Measurements from ENCODE around the gene CALML3. TPM values are rescaled to one million over a fixed set of nuclear protein-coding genes. Genes with fewer than 3 reads are reported as not detected.

CALML3 gene
- total and polyA plus RNA-seq, 2 of the 13 experiments (the other 11 are each of a cell fraction or from before 2014, with no cell fraction given) = not detected

DNA sequence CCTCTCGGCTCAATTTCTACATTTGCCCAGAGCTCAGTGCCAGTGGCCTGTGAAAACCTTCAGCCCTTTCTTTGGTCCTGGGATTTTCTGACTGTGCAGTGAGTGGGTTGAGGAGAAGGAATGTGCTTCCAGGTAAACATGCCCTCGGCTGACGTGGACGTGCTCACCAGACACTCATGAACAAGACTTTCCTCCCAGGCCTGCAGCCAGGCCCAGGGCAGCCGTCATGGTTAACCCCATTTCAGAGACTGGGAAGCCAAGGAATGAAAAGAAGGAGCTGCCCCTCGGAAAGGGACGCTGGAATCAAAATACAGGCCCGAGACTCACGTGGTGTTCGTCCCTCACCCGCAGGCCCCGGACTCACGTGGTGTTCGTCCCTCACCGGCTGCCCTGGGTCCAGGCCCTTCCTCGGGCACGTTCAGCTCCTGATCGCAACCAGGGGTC, 16.6 kb upstream of the CALML3 start:
- CTCF ChIA-PET (ENCODE audit: low intra/inter-chr PET ratio, low total read pairs) = no interaction called here

More for the DNA sequence above, 16.6 kb upstream of the CALML3 start:
- H3K4me1 ChIP-seq (ENCODE audit: insufficient read depth, low read length) = peaks cover 38% of the 10 kb centered on the region
- no peak for TF ChIP-seq SKI (IDR thresholded peaks at IDR 0.05; ENCODE audit: partially characterized antibody)
- TF ChIP-seq, protein P1, sequence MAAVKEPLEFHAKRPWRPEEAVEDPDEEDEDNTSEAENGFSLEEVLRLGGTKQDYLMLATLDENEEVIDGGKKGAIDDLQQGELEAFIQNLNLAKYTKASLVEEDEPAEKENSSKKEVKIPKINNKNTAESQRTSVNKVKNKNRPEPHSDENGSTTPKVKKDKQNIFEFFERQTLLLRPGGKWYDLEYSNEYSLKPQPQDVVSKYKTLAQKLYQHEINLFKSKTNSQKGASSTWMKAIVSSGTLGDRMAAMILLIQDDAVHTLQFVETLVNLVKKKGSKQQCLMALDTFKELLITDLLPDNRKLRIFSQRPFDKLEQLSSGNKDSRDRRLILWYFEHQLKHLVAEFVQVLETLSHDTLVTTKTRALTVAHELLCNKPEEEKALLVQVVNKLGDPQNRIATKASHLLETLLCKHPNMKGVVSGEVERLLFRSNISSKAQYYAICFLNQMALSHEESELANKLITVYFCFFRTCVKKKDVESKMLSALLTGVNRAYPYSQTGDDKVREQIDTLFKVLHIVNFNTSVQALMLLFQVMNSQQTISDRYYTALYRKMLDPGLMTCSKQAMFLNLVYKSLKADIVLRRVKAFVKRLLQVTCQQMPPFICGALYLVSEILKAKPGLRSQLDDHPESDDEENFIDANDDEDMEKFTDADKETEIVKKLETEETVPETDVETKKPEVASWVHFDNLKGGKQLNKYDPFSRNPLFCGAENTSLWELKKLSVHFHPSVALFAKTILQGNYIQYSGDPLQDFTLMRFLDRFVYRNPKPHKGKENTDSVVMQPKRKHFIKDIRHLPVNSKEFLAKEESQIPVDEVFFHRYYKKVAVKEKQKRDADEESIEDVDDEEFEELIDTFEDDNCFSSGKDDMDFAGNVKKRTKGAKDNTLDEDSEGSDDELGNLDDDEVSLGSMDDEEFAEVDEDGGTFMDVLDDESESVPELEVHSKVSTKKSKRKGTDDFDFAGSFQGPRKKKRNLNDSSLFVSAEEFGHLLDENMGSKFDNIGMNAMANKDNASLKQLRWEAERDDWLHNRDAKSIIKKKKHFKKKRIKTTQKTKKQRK (IDR thresholded peaks at IDR 0.05; ENCODE audit: low read length) = no peak
- TF ChIP-seq RBM39 (IDR thresholded peaks at IDR 0.05; ENCODE audit: low read depth, low read length, poor library complexity, severe bottlenecking) = no peak
- TF ChIP-seq, protein P2, sequence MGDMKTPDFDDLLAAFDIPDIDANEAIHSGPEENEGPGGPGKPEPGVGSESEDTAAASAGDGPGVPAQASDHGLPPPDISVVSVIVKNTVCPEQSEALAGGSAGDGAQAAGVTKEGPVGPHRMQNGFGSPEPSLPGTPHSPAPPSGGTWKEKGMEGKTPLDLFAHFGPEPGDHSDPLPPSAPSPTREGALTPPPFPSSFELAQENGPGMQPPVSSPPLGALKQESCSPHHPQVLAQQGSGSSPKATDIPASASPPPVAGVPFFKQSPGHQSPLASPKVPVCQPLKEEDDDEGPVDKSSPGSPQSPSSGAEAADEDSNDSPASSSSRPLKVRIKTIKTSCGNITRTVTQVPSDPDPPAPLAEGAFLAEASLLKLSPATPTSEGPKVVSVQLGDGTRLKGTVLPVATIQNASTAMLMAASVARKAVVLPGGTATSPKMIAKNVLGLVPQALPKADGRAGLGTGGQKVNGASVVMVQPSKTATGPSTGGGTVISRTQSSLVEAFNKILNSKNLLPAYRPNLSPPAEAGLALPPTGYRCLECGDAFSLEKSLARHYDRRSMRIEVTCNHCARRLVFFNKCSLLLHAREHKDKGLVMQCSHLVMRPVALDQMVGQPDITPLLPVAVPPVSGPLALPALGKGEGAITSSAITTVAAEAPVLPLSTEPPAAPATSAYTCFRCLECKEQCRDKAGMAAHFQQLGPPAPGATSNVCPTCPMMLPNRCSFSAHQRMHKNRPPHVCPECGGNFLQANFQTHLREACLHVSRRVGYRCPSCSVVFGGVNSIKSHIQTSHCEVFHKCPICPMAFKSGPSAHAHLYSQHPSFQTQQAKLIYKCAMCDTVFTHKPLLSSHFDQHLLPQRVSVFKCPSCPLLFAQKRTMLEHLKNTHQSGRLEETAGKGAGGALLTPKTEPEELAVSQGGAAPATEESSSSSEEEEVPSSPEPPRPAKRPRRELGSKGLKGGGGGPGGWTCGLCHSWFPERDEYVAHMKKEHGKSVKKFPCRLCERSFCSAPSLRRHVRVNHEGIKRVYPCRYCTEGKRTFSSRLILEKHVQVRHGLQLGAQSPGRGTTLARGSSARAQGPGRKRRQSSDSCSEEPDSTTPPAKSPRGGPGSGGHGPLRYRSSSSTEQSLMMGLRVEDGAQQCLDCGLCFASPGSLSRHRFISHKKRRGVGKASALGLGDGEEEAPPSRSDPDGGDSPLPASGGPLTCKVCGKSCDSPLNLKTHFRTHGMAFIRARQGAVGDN (CRISPR knock-in tag; IDR thresholded peaks at IDR 0.05) = peak; percentile 45
- no peak for TF ChIP-seq ZNF468 (CRISPR knock-in tag; IDR thresholded peaks at IDR 0.05)
- TF ChIP-seq, protein P3, sequence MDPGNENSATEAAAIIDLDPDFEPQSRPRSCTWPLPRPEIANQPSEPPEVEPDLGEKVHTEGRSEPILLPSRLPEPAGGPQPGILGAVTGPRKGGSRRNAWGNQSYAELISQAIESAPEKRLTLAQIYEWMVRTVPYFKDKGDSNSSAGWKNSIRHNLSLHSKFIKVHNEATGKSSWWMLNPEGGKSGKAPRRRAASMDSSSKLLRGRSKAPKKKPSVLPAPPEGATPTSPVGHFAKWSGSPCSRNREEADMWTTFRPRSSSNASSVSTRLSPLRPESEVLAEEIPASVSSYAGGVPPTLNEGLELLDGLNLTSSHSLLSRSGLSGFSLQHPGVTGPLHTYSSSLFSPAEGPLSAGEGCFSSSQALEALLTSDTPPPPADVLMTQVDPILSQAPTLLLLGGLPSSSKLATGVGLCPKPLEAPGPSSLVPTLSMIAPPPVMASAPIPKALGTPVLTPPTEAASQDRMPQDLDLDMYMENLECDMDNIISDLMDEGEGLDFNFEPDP (CRISPR knock-in tag; conservative IDR thresholded peaks at IDR 0.05) = 0 out of 2 replicates have a peak, but pooled peaks have one; percentile 39
- no peak for TF ChIP-seq ZNF850 (CRISPR knock-in tag; conservative IDR thresholded peaks at IDR 0.05)
- TF ChIP-seq SIX4 (CRISPR knock-in tag; IDR thresholded peaks at IDR 0.05) = no peak
- 0 out of 2 replicates have a peak, but pooled peaks have one; percentile 5 for TF ChIP-seq ZFY (CRISPR knock-in tag; IDR thresholded peaks at IDR 0.05)
- 0 out of 2 replicates have a peak, but pooled peaks have one; percentile 12 for TF ChIP-seq FOXO1 (CRISPR knock-in tag; IDR thresholded peaks at IDR 0.05)
- TF ChIP-seq, protein P4, sequence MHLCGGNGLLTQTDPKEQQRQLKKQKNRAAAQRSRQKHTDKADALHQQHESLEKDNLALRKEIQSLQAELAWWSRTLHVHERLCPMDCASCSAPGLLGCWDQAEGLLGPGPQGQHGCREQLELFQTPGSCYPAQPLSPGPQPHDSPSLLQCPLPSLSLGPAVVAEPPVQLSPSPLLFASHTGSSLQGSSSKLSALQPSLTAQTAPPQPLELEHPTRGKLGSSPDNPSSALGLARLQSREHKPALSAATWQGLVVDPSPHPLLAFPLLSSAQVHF (CRISPR knock-in tag; IDR thresholded peaks at IDR 0.05) = no peak
- H3K36me3 ChIP-seq (replicated peaks in 1 of 2; ENCODE audit: control insufficient read depth in 1 of 2, insufficient read depth in 2 of 2, low read length in 2 of 2) = no peaks in the 10 kb centered on the region
- intact Hi-C loops (cut with micrococcal nuclease; ENCODE audit: unreplicated experiment) = no loop called here
- peaks cover 13 to 46% of the 10 kb centered on the region in 2 experiments for H3K27me3 ChIP-seq (ENCODE audit: control insufficient read depth in 1 of 2, insufficient read depth in 2 of 2, low read length in 2 of 2)
- FAIRE-seq = no peak
- H3K4me3 ChIP-seq (replicated peaks in 1 of 3; ENCODE audit: insufficient read depth in 1 of 3, low read depth in 2 of 3, low read length in 3 of 3) = no peak overlapping the region
- DNase-seq (ENCODE audit: low spot score) = no peak
- H3K27ac ChIP-seq (ENCODE audit: extremely low read length, insufficient read depth, low read length) = no peak overlapping the region
- H3K9me3 ChIP-seq (ENCODE audit: low read length) = no peaks in the 10 kb centered on the region
- POLR2A ChIA-PET = no interaction called here
- in situ Hi-C loops (cut with HindIII; ENCODE audit: extremely low pct_ligation_motif_present, low pct_unique_long_range_greater_than_20kb) = no loop called here
- H3K79me2 ChIP-seq (ENCODE audit: insufficient read depth, low read length) = no peaks in the 10 kb centered on the region
- H2AFZ ChIP-seq (ENCODE audit: low read length) = no peak overlapping the region
- peak overlapping the region; percentile 36; the same call in 1 of the 2 replicates for H3K4me2 ChIP-seq (ENCODE audit: low read depth, low read length)
- H3K9ac ChIP-seq (ENCODE audit: insufficient read depth, low read depth, low read length) = no peak overlapping the region
- WGBS (ENCODE audit: low lambda C conversion rate) = 64% methylated on average over 17 of the region's 18 CpGs
- BruUV-seq (replicated peaks) = no TSS peak
- no peak; the same call in 2 of the 3 replicates for ATAC-seq
- H4K20me1 ChIP-seq (ENCODE audit: insufficient read depth, low read length) = no peaks in the 10 kb centered on the region

Data from HepG2 (cell line).